NCI-H524 (cell line): ENCODE data around the gene PORCN.
"Not testable (repeated sequence)": the region's sequence is repeated elsewhere in the genome, so short reads cannot be mapped to it uniquely, and the experiment has no call there.

Experiments used
- DNase-seq, 2 experiments: peaks; one replicate each; lab custom pipeline; 2025; lab: John Stamatoyannopoulos, UW

Gene PORCN

GRCh38 chrX:48512371-48512935 lies 3.7 kb downstream of the PORCN start:
- DNase-seq = no peak

- no peak for DNase-seq
Measured at GRCh38 chrX:48513670-48514069, 4.9 kb downstream of the PORCN start.

DNA sequence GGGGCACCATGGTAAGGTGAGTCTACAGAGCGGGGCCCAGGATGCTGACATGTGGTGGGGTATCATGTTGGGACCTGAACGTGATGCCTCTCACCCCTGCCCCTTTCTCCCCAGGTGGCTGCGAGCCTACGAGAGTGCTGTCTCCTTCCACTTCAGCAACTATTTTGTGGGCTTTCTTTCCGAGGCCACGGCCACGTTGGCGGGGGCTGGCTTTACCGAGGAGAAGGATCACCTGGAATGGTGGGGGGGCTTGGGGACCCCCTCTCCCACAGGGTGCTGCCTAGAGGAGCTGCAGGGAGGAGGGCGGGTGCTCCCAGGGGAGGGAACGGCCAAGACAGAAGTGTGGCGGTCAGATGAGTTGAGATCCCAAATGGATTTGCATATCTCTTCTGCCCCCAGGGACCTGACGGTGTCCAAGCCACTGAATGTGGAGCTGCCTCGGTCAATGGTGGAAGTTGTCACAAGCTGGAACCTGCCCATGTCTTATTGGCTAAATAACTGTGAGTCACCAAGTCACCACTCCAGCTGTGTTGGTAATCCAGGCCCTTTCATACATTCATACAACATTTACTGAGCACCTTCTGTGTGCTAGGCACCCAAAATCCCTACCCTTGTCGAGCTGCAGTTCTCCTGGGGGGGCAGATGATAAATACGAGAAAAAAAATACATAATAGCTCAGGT lies 5.5 kb downstream of the PORCN start:
- no peak for DNase-seq

GRCh38 chrX:48514868-48515460 lies 6.2 kb downstream of the PORCN start:
- DNase-seq = no peak

DNA sequence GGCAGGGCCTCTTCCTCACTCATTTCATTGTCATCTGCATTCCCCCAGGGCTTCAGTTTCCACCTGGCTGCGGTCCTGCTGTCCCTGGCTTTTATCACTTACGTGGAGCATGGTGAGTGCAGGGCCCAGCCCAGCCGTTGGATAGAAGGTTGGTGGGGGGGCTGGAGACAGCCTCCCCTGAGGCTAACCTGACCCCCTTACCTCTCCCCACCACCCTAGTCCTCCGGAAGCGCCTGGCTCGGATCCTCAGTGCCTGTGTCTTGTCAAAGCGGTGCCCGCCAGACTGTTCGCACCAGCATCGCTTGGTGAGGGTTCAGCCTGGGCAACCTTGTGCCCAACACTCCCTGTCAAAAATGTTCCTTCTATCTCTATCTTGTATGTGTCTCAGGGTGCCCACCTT lies 7.0 kb downstream of the PORCN start:
- DNase-seq = no peak

GRCh38 chrX:48516285-48516684 lies 7.5 kb downstream of the PORCN start:
- no peak for DNase-seq

- no peak for DNase-seq
Measured at GRCh38 chrX:48516987-48517386, 8.2 kb downstream of the PORCN start.

DNA sequence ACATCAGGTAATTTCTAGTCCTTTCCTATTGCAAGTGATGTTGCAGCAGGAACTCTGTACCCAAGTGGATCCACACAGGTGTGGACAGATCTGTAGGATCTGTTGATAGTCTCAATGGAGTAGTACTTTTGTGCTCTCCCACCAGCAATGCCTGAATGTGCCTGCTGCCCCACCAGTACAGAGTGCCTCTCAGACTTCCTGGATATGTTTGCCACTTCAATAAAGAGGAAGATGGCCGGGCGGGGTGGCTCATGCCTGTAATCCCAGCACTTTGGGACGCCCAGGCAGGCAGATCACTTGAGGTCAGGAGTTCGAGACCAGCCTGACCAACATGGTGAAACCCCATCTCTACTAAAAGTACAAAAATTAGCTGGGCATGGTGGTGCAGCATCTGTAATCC lies 10.7 kb downstream of the PORCN start:
- DNase-seq = not testable (repeated sequence)

- DNase-seq = no peak
Measured at GRCh38 chrX:48520455-48520854, 11.7 kb downstream of the PORCN start.

- DNase-seq = peak; percentile 55 to 64
Measured at GRCh38 chrX:48520976-48521352, 12.2 kb downstream of the PORCN start.

- DNase-seq = peak; percentile 98
Measured at GRCh38 chrX:48521353-48522243, 12.8 kb downstream of the PORCN start, which contains the start of gene EBP. TSS of gene EBP (plus strand) at chrX:48521808. CDS start at chrX:48523772, 1,964 bp downstream.

- no peak for DNase-seq
Measured at GRCh38 chrX:48522291-48522690, 13.5 kb downstream of the PORCN start.

GRCh38 chrX:48523682-48524081 lies 14.9 kb downstream of the PORCN start:
- no peak for DNase-seq

GRCh38 chrX:48525853-48526252 lies 17.1 kb downstream of the PORCN start:
- DNase-seq = not testable (repeated sequence)

GRCh38 chrX:48530736-48531135 lies 21.9 kb downstream of the PORCN start:
- DNase-seq = no peak

- DNase-seq = no peak
Measured at GRCh38 chrX:48531358-48531959, 22.7 kb downstream of the PORCN start.

- no peak for DNase-seq
Measured at GRCh38 chrX:48532161-48532560, 23.4 kb downstream of the PORCN start.

DNA sequence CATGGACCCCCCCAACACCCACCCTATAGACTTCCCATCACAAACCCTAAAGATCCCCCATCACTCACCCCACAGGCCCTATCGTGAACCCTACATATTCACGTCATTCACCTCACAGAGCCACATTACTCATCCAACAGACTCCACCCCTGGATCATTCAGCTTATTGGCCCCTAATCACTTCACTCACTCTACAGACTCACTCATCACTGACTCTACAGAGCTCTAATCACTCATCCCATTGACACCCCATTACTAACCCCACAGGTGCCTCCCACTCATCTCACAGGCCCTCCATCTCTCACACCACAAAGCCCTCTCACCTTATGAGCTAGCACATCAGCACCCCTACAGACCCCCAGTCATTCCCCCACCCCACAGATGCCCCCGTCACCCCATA lies 24.4 kb downstream of the PORCN start:
- no peak for DNase-seq

GRCh38 chrX:48538641-48539344 lies 30.0 kb downstream of the PORCN start:
- DNase-seq = no peak

DNA sequence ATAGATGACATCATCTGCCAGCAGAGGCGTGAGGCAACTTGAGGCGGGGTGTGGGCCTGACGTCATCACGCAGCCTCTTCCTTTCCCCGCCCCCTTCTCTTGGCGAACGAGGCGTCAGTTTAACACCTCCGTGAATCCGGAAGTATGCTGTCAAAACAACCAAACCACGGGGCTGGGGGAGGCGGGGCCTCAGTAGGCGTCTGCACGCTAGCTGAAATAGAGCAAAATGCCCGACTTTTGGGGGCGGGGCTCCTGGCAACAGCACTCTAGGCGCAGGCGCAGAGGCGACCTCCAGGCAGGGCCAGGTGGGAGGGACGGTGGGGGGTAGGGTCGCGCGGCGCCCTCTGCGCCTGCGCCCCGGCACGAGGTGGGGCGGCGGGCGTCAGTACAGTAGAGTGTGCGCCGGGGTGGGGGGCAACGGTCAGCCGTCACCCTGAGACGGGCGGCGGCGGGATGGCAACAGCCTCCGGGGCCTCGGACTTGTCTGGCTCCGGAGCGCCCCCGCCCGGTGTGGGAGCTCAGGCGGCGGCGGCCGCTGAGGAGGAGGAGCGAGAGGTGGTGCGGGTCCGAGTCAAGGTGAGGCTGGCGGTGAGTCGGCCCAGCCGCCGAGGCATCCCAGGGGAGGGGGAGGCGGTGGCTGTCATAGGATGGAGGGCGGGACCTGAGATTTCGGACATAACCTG lies 30.7 kb downstream of the PORCN start, which contains the start of gene TBC1D25:
Gene TBC1D25 (plus strand): TSS at position 370 of the 683 bp plus-strand sequence. CDS start 84 bp downstream, at position 454.
- DNase-seq = peak; percentile 95 to 99

DNA sequence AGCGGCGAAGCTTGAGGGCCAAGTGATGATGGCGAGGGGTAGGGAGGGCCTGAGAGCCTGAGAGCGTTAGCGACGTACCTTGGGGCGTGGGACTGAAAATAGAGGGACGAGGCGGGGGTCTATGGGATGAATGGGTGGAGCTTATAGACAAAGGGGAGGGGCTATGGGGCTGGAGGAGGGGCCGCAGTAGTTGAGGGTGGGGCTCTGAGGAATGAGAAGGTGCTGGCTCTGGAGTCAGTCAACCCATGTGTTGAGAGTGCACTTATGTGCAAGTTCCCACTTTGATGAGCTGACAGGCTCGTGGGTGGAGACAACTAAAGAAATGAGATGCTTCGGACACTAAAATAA lies 31.2 kb downstream of the PORCN start:
- peak; percentile 21 to 66 for DNase-seq
